HepG2 (cell line): ENCODE results near the gene CARMIL3. TPM values are rescaled to one million over a fixed set of nuclear protein-coding genes. Genes with fewer than 3 reads are reported as not detected.

Experiments
- ATAC-seq: fragments of 200-7000 bp; cut with Tn5 transposase; 3 replicates; pipeline ENCODE4 v1.9.1; 2020; ENCODE audit warnings: mild to moderate bottlenecking, moderate library complexity
- BruUV-seq: library from RNA; stranded (reverse); fragments of 400-500 nt; replicated peaks from 2 replicates; lab custom pipeline; 2021; lab: Mats Ljungman, UMichigan
- CTCF ChIA-PET: fragments of 300-600 bp; formaldehyde crosslinking; extraction: SDS; loops from one replicate; lab custom pipeline; 2021; ENCODE audit warnings: low total read pairs, inconsistent platforms, low intra/inter-chr PET ratio; lab: Yijun Ruan, JAX
- POLR2A ChIA-PET: fragments of 350-600 bp; sonication (Branson Sonifier 250); formaldehyde crosslinking; loops from one replicate; lab custom pipeline; 2020; ENCODE audit warnings: antibody characterized with exemption, inconsistent platforms; lab: Yijun Ruan, JAX
- DNase-seq: peaks from one replicate; pipeline ENCODE4 v3.0.0-alpha.2; 2015; ENCODE audit warnings: low spot score
- FAIRE-seq: peaks from 3 replicates; lab custom pipeline; 2011; peaks lifted over from hg19 to GRCh38; lab: Jason Lieb, UNC
- H2AFZ ChIP-seq: one replicate; pipeline ENCODE4 v1.6.1; 2011; ENCODE audit warnings: low read length, inconsistent platforms
- H3K27ac ChIP-seq: fragments of 300-600 bp; 3 replicates; pipeline ENCODE4 v1.8.0; 2011; ENCODE audit warnings: mixed run types, mild to moderate bottlenecking, mixed read lengths, low read length, inconsistent platforms; ENCODE audit not compliant: insufficient read depth; ENCODE audit errors: extremely low read length
- H3K27me3 ChIP-seq, 2 experiments: fragments of 200-600 bp in 1 of 2; 2 replicates in 1 of 2; 3 replicates in 1 of 2; pipeline versions ENCODE4 v1.6.0 to v1.8.0; 2011; ENCODE audit warnings: low read length in 2 of 2, mild to moderate bottlenecking in 2 of 2, moderate library complexity in 2 of 2, inconsistent platforms in 1 of 2; ENCODE audit not compliant: insufficient read depth in 2 of 2, control insufficient read depth in 1 of 2
- H3K36me3 ChIP-seq, 2 experiments: fragments of 200-600 bp in 1 of 2; replicated peaks in 1 of 2; 2 replicates in 1 of 2; 3 replicates in 1 of 2; pipeline versions ENCODE4 v1.5.1 to v1.8.0; 2011; ENCODE audit warnings: low read length in 2 of 2, inconsistent platforms in 1 of 2; ENCODE audit not compliant: insufficient read depth in 2 of 2, control insufficient read depth in 1 of 2
- H3K4me1 ChIP-seq: 2 replicates; pipeline ENCODE4 v1.5.1; 2012; ENCODE audit warnings: low read length, inconsistent platforms; ENCODE audit not compliant: insufficient read depth
- H3K4me2 ChIP-seq: 2 replicates; pipeline ENCODE4 v1.6.0; 2011; ENCODE audit warnings: low read depth, low read length, inconsistent platforms
- H3K4me3 ChIP-seq, 3 experiments: fragments of 200-600 bp in 1 of 3; sonication (generic), shearing (Covaris generic) in 1 of 3; replicated peaks in 1 of 3; 2 replicates each; pipeline ENCODE4 v1.5.1; 2011 to 2016; ENCODE audit warnings: low read length in 3 of 3, inconsistent platforms in 2 of 3, low read depth in 2 of 3, mild to moderate bottlenecking in 2 of 3, control low read depth in 1 of 3, mixed read lengths in 1 of 3; ENCODE audit not compliant: insufficient read depth in 1 of 3
- H3K79me2 ChIP-seq: one replicate; pipeline ENCODE4 v1.6.1; 2011; ENCODE audit warnings: low read length, inconsistent platforms; ENCODE audit not compliant: insufficient read depth
- H3K9ac ChIP-seq: 2 replicates; pipeline ENCODE4 v1.6.0; 2011; ENCODE audit warnings: mild to moderate bottlenecking, low read depth, low read length, inconsistent platforms; ENCODE audit not compliant: insufficient read depth
- H3K9me3 ChIP-seq: 2 replicates; pipeline ENCODE4 v1.5.1; 2012; ENCODE audit warnings: mild to moderate bottlenecking, low read length
- H4K20me1 ChIP-seq: 2 replicates; pipeline ENCODE4 v1.6.0; 2011; ENCODE audit warnings: inconsistent platforms, mild to moderate bottlenecking, low read length, moderate library complexity; ENCODE audit not compliant: insufficient read depth
- ARID4A ChIP-seq: sonication (generic); formaldehyde crosslinking; IDR thresholded peaks from 2 replicates; pipeline ENCODE4 v1.5.0; 2020; ENCODE audit warnings: mild to moderate bottlenecking, missing genetic modification reagents, borderline replicate concordance
- ARNT2 ChIP-seq: sonication (generic); formaldehyde crosslinking; IDR thresholded peaks from 2 replicates; pipeline ENCODE4 v1.8.0; 2022; ENCODE audit warnings: mild to moderate bottlenecking, low read depth, missing genetic modification reagents, moderate library complexity
- LCORL ChIP-seq, 2 experiments: fragments of 450-650 bp in 1 of 2; sonication (generic) in 1 of 2; formaldehyde crosslinking in 1 of 2; IDR thresholded peaks; 2 replicates each; pipeline versions ENCODE4 v1.5.0 to v1.6.1; 2017 to 2020; ENCODE audit warnings: antibody characterized with exemption in 1 of 2, missing genetic modification reagents in 1 of 2
- USF2 ChIP-seq, 2 experiments: sonication (generic) in 1 of 2; formaldehyde crosslinking in 1 of 2; IDR thresholded peaks; 2 replicates each; pipeline versions ENCODE4 v1.5.1 to v1.6.1; 2011 to 2020; ENCODE audit warnings: borderline replicate concordance in 1 of 2, low read depth in 1 of 2, low read length in 1 of 2, mild to moderate bottlenecking in 1 of 2, missing genetic modification reagents in 1 of 2, moderate library complexity in 1 of 2
- ZNF883 ChIP-seq: sonication (generic); formaldehyde crosslinking; IDR thresholded peaks from 2 replicates; pipeline ENCODE4 v1.5.1; 2020; ENCODE audit warnings: mild to moderate bottlenecking, missing genetic modification reagents; ENCODE audit errors: not compliant biosample characterization
- ZZZ3 ChIP-seq: sonication (generic); formaldehyde crosslinking; IDR thresholded peaks from 2 replicates; pipeline ENCODE4 v1.4.0; 2020; ENCODE audit warnings: missing genetic modification reagents, mild to moderate bottlenecking, borderline replicate concordance
- WGBS: methylation state at CpG from one replicate; pipeline ENCODE4 v1.1.6; 2017; ENCODE audit warnings: low lambda C conversion rate; 5-methylcytosine and 5-hydroxymethylcytosine counted together
- in situ Hi-C: cut with HindIII; loops from 2 replicates; pipeline ENCODE4 v1.10.0; 2017; ENCODE audit warnings: low pct_unique_long_range_greater_than_20kb; ENCODE audit not compliant: extremely low pct_ligation_motif_present
- intact Hi-C: fragments of 100-400 bp; cut with micrococcal nuclease; formaldehyde crosslinking; loops from one replicate; pipeline ENCODE4 v1.10.0; 2022; ENCODE audit not compliant: unreplicated experiment
- polyA plus RNA-seq, 8 experiments: library from polyadenylated mRNA; depleted of rRNA in 3 of 8; stranded (reverse) in 7 of 8; unstranded in 1 of 8; fragments of >200 nt; fragmentation: Illumina TruSeq in 4 of 8; extraction: Trizol in 4 of 8; gene quantifications; 2 replicates each; pipeline versions ENCODE4 v1.2.1 to v1.2.3, GENCODE V29; 2011 to 2016; ENCODE audit warnings: low read depth in 4 of 8, missing spikeins in 1 of 8, mixed read lengths in 1 of 8; ENCODE audit not compliant: insufficient read depth in 1 of 8
- total RNA-seq, 5 experiments: library from RNA; depleted of rRNA; stranded (reverse); fragments of >200 nt; fragmentation: Illumina TruSeq; extraction: Trizol; gene quantifications; 2 replicates each; pipeline ENCODE4 v1.2.3, GENCODE V29; 2016; ENCODE audit warnings: low read depth in 1 of 5

The CARMIL3 gene
- total and polyA plus RNA-seq, 2 of the 13 experiments (the other 11 are each of a cell fraction or from before 2014, with no cell fraction given), result 0.27 to 0.55 TPM

- Histone ChIP-seq H2AFZ (no peak overlapping the region), H3K27ac (no peak overlapping the region), H3K79me2 (no peaks in the 10 kb centered on the region), H3K27me3 (peaks cover 13 to 28% of the 10 kb centered on the region in 2 experiments; a peak in 3 of 5 replicates), H3K4me3 (no peak overlapping the region), H3K36me3 (no peaks in the 10 kb centered on the region), H3K4me2 (no peak overlapping the region), H3K9me3 (no peaks in the 10 kb centered on the region)
- intact Hi-C loops, result no loop called here
- in situ Hi-C loops, result no loop called here
- DNase-seq (no peak), FAIRE-seq (no peak), ATAC-seq (no peak)
- BruUV-seq, result no TSS peak
- WGBS, result 64% methylated on average over 15 of the region's 15 CpGs
- no peak for TF ChIP-seq ARNT2
- peak; percentile 32; the same call in 1 of the 2 replicates for TF ChIP-seq ARID4A (CRISPR knock-in tag)
- TF ChIP-seq ZNF883 (CRISPR knock-in tag), result peak; percentile 31
- no peak for TF ChIP-seq ZZZ3 (CRISPR knock-in tag)
- TF ChIP-seq USF2 (IDR thresholded peaks at IDR 0.05; ENCODE audit: low read depth, low read length), result 0 out of 2 replicates have a peak, but pooled peaks have one; percentile 15
- no peak for TF ChIP-seq USF2 (CRISPR knock-in tag; IDR thresholded peaks at IDR 0.05; ENCODE audit: borderline replicate concordance)
- TF ChIP-seq LCORL (IDR thresholded peaks at IDR 0.05), result no peak
- TF ChIP-seq LCORL (CRISPR knock-in tag; IDR thresholded peaks at IDR 0.05), result no peak
- TF ChIP-seq, all 625 proteins: peak for 3
- ChIA-PET POLR2A (interaction anchor here (1.2 to 9.6 kb wide), 2 partner anchors 28 to 50 kb away, joined by 3 to 226 read pairs; partner anchors contain the start of genes DCAF11, NRL and PCK2), CTCF (no interaction called here)
- no peak overlapping the region for H3K9ac ChIP-seq
- peaks cover 55% of the 10 kb centered on the region for H3K4me1 ChIP-seq
- no peaks in the 10 kb centered on the region for H4K20me1 ChIP-seq
Observed at GRCh38 chr14:24064856-24065255, 13.0 kb downstream of the CARMIL3 start.
